DMS114 treated with DMSO at 0.1 percent for 48 hours (cell line): ENCODE results near the gene TUBG2.
"Not testable (repeated sequence)": the region's sequence is repeated elsewhere in the genome, so short reads cannot be mapped to it uniquely, and the experiment has no call there.

Experiments
- DNase-seq: peaks from one replicate; lab custom pipeline; 2025; ENCODE audit not compliant: unreplicated experiment; lab: John Stamatoyannopoulos, UW

The TUBG2 gene

DNA sequence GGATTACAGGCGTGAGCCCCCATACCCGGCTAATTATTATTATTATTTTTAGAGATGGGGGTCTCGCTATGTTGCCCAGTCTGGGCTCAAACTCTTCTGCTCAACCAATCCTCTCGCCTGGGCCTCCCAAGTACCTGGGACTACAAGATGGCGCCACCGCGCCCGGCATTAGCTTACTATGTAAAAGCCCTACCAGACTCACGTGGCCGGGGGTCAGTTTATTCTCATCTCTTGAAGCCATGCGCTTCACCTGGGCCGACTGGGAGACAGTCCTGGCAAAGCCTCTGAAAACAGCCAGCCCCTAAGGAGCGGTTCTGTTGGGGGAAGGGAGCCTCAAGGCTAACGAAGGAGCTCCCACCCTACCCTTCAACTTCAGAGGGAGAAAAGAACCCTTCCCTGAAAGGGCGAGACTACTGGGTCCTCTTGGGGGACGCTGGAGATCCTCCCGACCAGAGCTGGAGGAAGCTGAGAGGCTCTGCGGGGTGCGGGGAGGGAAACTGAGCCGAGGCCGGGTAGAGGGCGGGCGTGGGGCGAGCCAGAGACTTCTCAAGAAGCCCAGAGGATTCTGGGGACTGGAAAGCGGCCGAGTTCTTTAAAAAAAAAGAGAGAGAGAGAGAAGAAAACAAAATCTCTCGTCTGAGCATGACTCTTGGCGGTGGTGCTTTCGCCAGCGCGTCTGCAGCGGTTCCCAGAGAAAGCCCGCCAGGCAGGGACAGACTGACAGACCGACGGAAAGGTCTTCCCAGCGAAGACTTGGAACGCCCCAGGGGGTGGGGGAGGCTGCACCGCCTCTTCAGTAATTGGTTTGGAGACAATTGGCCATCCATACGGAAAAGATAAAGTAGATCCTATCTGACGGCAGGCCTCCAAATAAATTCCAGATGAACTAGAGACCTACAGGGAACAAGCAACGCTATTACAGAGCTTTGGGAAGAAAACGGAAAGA lies 5.6 kb upstream of the TUBG2 start:
- DNase-seq = peak; percentile 57

DNA sequence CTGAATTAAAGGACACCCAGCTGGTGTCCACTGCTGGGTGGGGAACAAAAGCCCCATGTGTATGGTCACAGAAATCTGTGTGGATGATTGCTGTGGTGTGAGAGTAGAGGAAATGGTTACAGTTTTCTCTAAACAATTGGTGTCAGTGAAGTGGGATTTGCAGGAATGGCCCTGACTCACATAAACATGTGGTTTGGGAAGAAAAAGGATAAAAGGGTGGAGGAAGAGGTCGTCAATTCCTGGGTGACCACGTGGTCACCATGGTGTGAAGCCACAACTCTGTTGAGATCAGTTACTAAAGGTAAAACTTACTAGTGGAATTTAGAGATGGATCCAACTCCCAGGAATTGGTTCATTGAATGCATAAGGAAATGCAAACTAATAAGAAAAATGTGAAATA lies 3.6 kb upstream of the TUBG2 start:
- no peak for DNase-seq

- DNase-seq = no peak
Measured at GRCh38 chr17:42657824-42658588, 1.1 kb upstream of the TUBG2 start.

- DNase-seq = not testable (repeated sequence)
Measured at GRCh38 chr17:42659932-42660274, 819 bp downstream of the TUBG2 start.

- DNase-seq = no peak
Measured at GRCh38 chr17:42660692-42661345, 1.7 kb downstream of the TUBG2 start.

DNA sequence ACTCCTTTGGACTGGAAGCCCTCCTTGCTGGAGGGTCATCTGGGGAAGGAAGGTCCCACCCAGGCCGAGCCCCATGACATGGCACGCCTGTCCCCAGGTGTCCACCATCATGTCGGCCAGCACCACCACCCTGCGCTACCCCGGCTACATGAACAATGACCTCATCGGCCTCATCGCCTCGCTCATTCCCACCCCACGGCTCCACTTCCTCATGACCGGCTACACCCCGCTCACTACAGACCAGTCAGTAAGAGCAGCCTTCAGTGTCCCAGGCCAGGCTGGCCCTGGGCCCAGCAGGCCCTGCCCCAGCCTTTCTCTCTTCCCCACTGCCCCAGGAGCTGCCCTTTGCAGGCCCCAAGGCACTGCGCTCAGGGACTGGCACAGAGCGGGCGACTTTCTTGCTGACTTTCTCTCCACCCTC lies 6.5 kb downstream of the TUBG2 start:
- DNase-seq = no peak

- DNase-seq = not testable (repeated sequence)
Measured at GRCh38 chr17:42666126-42666525, 7.0 kb downstream of the TUBG2 start.

- DNase-seq = no peak
Measured at GRCh38 chr17:42667088-42667951, 8.2 kb downstream of the TUBG2 start.

DNA sequence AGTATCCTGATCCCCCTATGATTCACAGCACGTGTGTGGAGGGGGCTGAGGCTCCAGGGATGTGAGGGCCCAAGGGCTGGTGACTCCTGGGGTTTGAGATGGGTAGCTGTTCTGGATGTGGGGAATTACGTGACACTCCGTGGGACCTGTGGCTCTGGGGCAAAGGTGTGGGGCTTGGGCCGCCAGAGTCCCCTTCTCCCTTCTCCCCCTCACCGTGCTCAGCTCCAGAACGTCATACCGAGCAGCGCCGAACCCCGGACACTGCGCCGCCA lies 10.6 kb downstream of the TUBG2 start:
- no peak for DNase-seq

DNA sequence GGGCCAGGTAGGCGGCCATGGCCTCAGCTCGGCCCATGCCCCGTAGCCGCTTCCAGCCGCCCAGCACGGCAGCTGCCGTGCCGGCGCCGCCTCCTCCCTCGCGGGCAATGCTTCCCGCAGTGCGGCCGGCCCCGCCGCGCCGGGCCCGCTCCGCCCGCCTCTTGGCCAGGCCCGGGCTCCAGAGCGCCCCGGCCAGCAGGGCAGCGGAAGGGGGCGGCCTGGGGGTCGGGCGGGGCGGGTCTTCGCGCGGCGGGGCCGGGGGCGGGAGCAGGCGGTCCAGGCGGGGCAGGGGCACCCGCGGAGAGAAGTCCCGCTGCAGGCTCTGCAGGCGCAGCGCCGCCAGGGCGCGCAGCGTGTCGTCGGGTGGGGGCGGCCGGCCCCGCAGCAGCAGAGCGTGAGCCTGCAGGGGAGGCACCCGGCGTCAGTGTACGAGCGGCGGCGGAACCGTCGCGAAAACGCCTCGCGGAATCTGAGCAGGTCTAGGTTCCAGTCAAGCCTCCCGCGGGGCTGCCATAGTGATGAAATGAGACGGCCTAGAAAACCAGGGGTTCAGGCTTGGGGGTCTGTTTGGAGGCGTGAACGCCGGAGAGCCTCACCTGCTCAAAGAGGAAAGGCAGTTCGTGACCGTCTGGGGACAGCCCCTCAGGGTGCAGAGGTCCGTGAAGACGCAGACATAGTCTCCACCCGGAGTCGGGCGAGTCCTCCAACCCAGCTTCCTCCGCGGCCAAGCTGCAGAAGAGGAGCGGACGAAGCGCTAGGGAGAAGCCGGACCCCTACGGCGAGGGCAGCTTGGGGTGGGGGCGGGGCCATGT lies 11.1 kb downstream of the TUBG2 start:
- DNase-seq = no peak

DNA sequence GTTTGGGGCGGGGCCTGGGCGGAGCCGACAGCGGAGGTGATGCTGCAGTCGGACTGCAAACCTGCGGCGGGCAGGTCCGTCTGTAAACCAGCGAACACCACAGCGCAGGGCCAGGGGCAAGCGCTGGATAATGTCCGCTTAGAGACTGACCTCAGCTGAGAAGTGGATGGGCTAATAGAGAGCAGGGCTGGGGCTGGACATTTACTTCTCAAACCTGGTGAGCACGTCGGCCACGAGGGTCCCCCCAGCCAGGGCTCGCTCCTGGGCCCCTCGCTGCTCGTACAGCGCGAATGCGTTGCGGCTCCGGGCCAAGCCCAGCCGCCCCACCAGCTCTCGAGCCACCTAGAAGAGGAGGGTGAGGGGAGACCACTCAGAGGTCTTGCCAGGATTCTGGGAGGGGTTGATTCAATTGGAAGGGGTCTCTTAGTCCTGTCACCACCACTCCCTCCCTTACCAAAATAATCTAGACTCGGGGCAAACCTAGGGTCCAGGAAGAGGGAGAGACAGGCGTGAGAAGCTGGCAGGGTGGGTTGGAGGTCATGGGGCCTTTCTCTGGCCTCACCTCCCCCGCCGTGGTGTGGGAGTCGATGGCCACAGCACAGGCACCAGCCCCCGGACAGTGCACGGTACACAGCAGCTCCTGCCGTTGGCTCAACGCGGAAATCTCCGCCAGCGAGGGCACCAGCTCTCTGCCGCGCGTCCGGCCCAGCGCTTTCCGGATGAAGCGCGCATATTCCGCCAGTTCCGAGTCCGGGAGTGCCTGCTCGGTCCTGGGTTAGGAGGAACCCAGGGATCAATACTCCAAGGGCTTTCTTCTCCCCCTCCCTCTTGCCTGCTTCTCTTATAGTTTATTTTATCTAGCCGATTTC lies 11.9 kb downstream of the TUBG2 start:
- no peak for DNase-seq

GRCh38 chr17:42672038-42672437 lies 13.0 kb downstream of the TUBG2 start:
- DNase-seq = no peak

GRCh38 chr17:42673266-42673884 lies 14.3 kb downstream of the TUBG2 start:
- DNase-seq = no peak

DNA sequence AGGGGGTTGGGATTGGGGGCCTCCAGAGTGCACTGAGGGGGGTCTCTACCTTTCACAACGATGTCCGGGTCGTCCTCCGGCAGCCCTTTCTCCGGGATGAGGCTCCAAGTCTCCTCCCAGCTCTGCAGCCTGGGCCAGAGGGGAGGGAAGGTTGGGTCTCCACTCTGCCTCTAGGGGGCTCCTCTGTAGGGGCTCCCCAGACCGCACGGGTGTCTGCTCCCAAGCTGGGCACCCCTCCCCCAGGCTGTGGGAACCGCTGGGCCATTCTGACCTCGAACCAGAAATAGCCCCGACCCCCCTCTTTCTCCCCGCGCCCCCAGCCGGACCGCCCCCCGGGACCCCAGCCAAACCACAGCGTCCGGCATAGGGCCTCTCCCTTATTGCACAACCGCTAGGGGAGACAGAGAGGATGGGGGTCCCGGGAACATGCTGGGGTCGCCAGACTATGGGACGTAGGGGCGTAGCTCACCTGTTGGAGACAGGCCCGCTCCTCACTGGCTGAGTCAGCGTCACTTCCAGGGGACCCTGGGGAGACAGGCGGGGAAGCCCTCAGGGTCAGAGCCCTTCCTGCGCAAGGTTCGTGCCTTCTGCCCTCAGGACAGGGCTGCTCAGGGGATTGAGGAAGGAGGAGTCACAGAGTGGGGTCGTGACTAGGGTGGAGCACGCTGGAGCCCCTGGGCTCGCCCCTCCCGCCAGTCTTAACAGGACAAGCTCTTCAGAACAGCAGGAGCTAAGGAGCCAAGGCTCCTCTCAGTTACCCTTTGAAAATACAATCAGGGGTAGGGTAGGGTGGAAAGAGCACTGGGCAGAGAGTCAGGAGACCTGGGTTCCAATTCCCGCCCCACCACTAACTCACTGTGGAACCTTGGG lies 15.0 kb downstream of the TUBG2 start:
- DNase-seq = no peak

- DNase-seq = no peak
Measured at GRCh38 chr17:42674755-42675347, 15.8 kb downstream of the TUBG2 start.

DNA sequence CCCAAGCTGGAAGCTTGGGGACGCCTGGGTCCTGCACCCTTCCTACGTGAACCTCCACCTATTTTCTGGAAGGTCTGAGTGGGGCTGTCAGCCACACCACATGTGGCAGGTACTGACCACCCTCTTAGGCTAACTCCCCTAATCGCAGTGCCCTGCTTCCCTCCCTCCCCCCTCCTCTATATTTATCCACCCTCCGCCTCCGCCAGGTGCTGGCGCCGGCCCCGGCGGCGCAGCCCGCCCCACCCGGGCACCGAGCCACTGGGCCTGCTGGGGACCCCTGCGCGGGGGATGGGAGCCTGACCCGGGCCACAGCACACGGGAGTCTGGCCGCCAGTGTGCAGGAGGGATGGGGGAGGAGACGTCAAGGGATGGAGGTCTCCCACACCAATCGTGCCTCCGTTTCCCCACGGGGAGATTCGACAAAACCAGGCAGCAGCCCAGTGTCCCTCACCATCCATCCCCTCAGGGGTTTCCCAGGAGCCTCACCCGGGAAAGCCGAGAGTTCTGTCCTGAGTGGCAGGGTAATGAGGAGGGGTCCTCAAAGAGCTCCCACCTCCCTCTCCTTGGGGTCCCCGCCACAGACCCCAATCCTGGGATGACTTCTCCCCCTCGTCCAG lies 16.4 kb downstream of the TUBG2 start:
- no peak for DNase-seq

- no peak for DNase-seq
Measured at GRCh38 chr17:42675965-42676423, 16.9 kb downstream of the TUBG2 start.
